HFF-Myc (cell line): ENCODE results near the gene FHL1.
A peak's percentile ranks its signal among the peaks of the same experiment; 100 is the strongest.

Source experiments
- DNase-seq: peaks from one replicate; pipeline ENCODE4 v3.0.0-alpha.2; 2011; ENCODE audit warnings: low read depth; ENCODE audit errors: extremely low read depth
- H3K4me3 ChIP-seq: replicated peaks from 2 replicates; pipeline ENCODE4 v1.5.1; 2011; ENCODE audit warnings: low read depth, mild to moderate bottlenecking, control low read depth, low read length
- TF ChIP-seq, protein P1 (sequence below): IDR thresholded peaks from 2 replicates; pipeline ENCODE4 v1.5.1; 2012; ENCODE audit warnings: mild to moderate bottlenecking, low read depth, low read length, control low read depth; ENCODE audit errors: missing control alignments

Gene FHL1

GRCh38 chrX:136246201-136246600 lies 98.9 kb downstream of the FHL1 start:
- TF ChIP-seq, protein P1, sequence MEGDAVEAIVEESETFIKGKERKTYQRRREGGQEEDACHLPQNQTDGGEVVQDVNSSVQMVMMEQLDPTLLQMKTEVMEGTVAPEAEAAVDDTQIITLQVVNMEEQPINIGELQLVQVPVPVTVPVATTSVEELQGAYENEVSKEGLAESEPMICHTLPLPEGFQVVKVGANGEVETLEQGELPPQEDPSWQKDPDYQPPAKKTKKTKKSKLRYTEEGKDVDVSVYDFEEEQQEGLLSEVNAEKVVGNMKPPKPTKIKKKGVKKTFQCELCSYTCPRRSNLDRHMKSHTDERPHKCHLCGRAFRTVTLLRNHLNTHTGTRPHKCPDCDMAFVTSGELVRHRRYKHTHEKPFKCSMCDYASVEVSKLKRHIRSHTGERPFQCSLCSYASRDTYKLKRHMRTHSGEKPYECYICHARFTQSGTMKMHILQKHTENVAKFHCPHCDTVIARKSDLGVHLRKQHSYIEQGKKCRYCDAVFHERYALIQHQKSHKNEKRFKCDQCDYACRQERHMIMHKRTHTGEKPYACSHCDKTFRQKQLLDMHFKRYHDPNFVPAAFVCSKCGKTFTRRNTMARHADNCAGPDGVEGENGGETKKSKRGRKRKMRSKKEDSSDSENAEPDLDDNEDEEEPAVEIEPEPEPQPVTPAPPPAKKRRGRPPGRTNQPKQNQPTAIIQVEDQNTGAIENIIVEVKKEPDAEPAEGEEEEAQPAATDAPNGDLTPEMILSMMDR: no peak
- no peak overlapping the region for H3K4me3 ChIP-seq
- no peak for DNase-seq

GRCh38 chrX:136250191-136251040 lies 103.1 kb downstream of the FHL1 start:
- H3K4me3 ChIP-seq: peak overlapping the region; percentile 59
- DNase-seq: no peak
- TF ChIP-seq, protein P1: no peak

- H3K4me3 ChIP-seq: peak within 1 kb of the TSS; percentile 59
- TF ChIP-seq, protein P1: no peak
- no peak for DNase-seq
Observed at GRCh38 chrX:136251041-136251991, 104.0 kb downstream of the FHL1 start, which contains the start of gene MAP7D3. MAP7D3 (minus strand) TSS chrX:136251400; CDS start chrX:136251358, 42 bp downstream.

GRCh38 chrX:136255541-136255940 lies 108.2 kb downstream of the FHL1 start:
- TF ChIP-seq, protein P1: no peak
- no peak overlapping the region for H3K4me3 ChIP-seq
- no peak for DNase-seq

DNA sequence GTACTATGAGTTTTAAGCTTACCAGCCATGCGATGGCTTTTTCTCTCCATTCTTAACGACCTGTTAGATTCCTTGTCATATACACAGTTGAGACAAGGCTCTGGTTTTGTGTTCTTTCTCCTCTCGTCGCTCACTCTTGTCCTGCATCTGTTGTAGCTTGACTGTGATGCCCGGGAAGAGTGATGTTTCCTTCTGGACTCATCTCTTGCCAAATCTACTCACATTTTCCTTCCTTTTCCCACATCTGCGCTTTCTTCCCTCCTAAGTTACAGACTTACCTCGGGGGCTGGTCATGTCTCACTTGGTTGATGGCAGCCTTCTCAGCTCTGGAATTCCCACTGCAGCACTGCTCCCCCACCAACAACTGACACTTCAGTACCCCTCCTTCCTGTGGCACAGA lies 108.7 kb downstream of the FHL1 start:
- no peak for DNase-seq
- TF ChIP-seq, protein P1: no peak
- H3K4me3 ChIP-seq: no peak overlapping the region

DNA sequence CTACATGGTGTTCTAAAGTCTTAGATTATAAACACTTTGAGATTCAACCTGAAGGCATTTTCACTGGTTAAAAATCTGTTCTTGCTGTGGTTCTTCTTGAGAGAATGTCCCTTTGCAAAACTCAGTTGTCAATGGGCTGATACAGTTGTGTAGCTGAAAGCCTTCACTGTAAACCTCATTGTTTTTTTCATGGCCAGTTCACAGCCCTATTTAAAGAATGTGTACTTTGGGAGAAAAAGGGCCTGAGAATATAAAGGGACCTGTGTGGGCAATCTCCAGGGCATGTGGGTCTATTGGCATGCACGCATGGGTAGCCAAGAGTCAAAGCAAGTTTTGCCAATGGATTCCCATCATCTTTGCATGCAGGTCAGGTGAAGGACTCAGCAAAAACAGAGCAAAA lies 111.6 kb downstream of the FHL1 start:
- no peak overlapping the region for H3K4me3 ChIP-seq
- no peak for DNase-seq
- TF ChIP-seq, protein P1: no peak
